GM12875 (cell line): ENCODE results near the gene JPH2.

Experiments used
- H3K4me3 ChIP-seq: one replicate; pipeline ENCODE4 v1.5.1; 2011; ENCODE audit warnings: low read depth, low read length, control low read depth
- TF ChIP-seq, protein P1 (sequence below): IDR thresholded peaks from 2 replicates; pipeline ENCODE4 v1.5.1; 2011; ENCODE audit warnings: low read depth, mild to moderate bottlenecking, control low read depth, inconsistent platforms, low read length, moderate library complexity, borderline replicate concordance; ENCODE audit not compliant: insufficient read depth

The JPH2 gene

DNA sequence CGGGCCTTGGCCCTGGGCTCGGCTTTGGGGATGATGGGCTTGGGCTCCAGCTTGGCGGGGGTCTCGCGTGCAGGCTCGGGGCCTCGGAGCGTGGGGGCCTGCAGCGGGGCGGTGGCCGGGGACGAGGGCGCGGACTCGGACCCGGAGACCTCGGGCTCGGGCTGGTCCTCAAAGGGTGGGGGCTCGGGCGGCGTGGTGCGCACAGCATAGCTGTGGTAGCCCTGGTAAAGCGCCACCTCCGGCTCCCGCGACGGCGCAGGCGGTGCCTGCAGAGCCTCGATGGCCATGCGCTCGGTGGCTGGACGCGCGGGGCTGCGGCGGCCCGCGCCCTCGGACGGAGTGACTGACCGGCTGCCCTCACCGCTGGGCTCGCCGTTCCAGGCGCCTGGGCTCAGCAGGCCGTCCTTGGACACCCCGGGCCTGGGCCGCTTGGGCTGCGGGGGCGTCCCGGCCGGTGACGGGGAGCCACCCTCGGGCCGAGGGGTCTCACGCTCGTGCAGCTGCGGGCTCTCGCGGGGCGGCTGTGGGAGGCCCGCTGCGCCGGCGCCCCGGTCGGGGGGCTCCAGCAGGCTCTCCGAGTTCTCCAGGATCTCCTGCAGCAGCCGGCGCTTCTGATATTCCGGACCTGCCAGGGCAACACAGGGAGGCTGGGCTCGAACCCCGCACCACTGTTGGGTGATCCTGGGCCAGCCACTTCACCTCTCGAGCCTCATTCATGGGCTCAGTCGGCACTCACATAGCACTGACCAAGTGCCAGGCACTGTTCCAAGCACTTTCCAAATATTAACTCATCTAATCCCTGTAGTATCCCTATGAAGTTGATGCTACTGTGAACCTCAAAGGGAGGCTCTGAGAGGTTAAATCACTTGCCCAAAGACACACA lies 71.0 kb downstream of the JPH2 start:
- TF ChIP-seq, protein P1, sequence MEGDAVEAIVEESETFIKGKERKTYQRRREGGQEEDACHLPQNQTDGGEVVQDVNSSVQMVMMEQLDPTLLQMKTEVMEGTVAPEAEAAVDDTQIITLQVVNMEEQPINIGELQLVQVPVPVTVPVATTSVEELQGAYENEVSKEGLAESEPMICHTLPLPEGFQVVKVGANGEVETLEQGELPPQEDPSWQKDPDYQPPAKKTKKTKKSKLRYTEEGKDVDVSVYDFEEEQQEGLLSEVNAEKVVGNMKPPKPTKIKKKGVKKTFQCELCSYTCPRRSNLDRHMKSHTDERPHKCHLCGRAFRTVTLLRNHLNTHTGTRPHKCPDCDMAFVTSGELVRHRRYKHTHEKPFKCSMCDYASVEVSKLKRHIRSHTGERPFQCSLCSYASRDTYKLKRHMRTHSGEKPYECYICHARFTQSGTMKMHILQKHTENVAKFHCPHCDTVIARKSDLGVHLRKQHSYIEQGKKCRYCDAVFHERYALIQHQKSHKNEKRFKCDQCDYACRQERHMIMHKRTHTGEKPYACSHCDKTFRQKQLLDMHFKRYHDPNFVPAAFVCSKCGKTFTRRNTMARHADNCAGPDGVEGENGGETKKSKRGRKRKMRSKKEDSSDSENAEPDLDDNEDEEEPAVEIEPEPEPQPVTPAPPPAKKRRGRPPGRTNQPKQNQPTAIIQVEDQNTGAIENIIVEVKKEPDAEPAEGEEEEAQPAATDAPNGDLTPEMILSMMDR: no peak
- H3K4me3 ChIP-seq: no peak overlapping the region

DNA sequence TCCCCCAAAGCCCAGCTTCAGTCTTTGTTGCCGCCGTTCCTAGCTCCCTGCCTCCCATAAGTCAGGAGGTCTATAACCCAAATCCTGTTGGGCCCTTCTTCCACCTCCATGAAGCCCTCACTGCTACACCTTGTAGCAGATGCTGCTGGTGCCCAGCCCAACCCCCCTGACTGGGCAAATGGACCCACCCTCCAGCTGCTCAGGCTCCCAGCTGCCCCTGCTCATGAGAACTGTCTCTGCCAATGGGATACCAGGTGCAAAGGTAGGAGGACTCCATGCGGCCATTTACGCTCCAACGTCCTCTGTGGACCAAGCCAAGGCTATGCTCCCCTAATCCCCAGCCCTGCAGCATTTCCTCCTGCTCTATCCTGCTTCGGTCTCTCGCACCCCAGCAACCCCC lies 71.8 kb downstream of the JPH2 start:
- H3K4me3 ChIP-seq: no peak overlapping the region
- TF ChIP-seq, protein P1: no peak

DNA sequence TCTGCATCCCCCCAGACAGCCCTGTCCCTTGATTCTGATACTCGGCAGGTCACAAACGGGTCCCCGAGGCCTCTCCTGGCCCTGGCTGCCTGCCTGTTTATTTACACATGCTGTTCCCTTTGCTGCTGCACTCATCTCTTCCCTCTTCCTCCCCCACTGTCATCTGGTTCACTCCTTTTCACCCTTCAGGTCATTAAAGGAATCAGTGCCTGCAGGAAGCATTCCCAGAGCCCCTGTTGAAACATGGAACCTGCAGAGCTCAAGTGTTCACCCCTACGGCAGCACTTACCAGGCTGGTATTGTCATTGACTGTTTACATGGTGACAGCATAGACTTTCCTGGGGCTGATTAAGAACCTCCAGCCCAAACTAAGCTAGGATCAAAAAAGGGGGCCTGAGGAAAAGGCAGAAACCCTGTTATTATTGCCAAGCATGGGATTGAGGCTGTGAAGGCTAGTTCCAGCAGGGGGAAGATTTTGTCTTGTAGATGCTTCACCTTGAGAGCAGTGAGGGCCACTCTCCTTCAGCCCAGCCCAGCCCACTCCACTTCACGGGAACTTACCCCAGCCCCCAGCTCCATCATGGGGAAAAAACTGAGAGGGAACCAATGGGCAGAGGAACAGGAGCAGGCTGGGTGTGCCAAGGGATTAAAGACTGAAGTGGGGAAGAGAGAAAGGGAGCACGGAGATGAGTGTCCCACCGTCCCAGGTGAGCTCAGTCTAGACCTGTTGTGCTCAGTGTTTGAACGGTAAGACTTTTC lies 73.2 kb downstream of the JPH2 start:
- H3K4me3 ChIP-seq: no peak overlapping the region
- TF ChIP-seq, protein P1: no peak

DNA sequence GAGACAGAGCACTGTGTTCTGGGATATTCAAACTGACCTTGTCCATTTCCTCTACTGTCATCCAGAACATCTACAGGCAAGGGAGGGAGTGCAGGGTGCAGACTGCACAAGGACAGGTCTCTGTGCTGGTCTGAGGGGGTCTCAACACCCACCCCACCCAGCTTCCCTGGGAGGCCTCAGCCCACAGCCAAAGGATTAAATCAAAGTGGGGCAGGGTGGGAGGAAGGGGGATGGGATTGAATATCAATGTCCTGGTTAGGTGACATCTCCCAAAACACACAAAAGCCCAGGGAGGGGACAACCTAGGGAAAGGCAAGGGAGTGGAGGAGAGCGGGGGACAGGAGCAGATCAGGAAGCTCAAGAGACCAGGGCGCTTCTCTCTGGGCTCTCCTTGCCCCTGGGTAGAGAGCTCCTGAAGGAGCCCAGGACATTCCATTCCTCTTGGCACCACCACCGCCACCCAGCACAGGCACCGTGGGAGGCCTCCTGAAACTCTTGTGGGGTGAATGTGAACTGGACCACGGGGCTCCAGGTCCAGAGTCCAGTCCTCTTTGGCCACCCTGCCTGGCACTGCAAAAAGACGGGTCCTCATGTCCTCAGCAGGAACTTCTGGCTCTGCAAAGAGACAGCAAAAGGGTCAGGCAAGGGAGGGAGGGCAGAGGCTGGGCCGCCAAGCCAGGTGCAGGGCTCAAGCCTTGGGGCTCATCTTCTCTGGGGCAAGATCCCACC lies 73.9 kb downstream of the JPH2 start:
- TF ChIP-seq, protein P1: no peak
- H3K4me3 ChIP-seq: no peak overlapping the region

DNA sequence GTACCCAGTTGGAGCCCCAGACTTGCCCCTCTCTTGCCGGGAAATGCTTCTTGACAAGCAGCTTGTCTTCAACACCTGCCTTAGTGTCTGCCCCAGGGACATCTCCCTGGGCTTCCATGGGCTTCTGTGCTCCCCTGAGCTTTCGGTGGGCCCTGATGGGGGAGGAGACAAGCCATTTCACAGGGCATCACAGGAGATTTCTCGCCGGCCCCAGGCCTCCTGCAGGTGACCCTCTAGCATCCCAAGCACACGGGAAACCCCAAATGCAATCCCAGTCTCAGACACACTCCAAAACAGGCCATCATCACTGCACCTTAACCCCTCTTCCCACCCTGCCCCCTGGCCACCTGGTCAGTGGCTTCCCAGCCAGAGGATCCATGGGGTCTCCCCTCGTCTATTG lies 74.5 kb downstream of the JPH2 start:
- TF ChIP-seq, protein P1: no peak
- H3K4me3 ChIP-seq: no peak overlapping the region

DNA sequence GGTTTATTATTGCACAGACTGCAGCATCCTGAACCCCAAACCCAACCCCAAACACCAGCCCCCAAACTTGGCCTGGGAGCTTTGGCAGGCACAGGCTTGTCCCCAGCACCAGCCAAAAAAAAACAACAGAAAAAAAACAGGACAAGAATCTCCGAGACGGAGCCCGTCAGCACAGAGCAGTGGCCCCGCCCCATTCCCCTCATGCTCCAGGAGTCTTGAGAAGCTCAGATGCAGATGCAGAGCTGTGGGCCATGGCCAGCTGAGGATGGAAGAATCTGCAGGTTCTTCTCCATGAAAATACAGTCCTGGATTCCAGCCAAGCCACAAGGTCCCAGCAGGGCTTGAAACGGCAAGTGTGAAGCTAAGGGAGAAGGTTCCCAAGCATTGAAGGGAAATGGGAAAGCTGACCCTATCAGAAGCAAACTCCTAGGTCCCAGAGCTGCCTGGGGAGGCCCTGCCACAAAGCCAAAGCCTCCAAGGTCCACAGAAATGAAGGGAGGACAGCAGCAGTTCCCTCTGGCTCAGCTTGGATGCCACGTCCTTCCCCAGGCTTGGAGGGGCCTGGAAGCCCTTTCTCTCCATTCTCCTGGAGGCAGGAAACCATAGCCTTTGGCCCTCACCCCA lies 75.2 kb downstream of the JPH2 start:
- no peak overlapping the region for H3K4me3 ChIP-seq
- TF ChIP-seq, protein P1: no peak
